IPS-18c (cell line): ENCODE results near the gene IGF2BP2.
A peak's percentile ranks its signal among the peaks of the same experiment; 100 is the strongest.
"Not testable (repeated sequence)": the region's sequence is repeated elsewhere in the genome, so short reads cannot be mapped to it uniquely, and the experiment has no call there.

Experiments
- H3K4me3 ChIP-seq: 2 replicates; pipeline ENCODE4 v1.7.0; 2013; ENCODE audit warnings: low read depth, mild to moderate bottlenecking, low read length, moderate library complexity; ENCODE audit not compliant: insufficient read depth
- H3K9me3 ChIP-seq: one replicate; pipeline ENCODE4 v1.6.1; 2013; ENCODE audit warnings: mild to moderate bottlenecking, low read length, moderate library complexity; ENCODE audit not compliant: control insufficient read depth, insufficient read depth

The IGF2BP2 gene

DNA sequence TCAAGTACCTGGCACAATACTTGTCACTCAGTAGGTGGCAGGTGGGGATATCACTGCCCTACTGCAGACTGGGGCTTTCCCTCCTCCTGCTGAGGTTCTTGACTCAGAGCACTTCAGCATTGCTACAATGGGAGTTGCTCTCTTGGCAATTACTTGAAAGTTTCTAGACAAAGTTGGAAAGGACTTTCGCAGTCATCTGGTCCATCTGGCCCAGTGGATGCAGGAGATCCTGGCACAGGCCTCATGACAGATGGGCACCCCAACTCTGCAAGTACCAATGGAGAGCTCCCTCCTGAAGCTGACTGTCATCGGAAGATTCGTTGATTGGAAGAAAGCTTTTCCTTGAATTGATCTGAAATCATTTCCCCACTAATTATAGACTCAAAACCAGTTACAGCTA, 19.2 kb upstream of the IGF2BP2 start:
- Histone ChIP-seq H3K4me3 (no peak overlapping the region), H3K9me3 (no peaks in the 10 kb centered on the region)

DNA sequence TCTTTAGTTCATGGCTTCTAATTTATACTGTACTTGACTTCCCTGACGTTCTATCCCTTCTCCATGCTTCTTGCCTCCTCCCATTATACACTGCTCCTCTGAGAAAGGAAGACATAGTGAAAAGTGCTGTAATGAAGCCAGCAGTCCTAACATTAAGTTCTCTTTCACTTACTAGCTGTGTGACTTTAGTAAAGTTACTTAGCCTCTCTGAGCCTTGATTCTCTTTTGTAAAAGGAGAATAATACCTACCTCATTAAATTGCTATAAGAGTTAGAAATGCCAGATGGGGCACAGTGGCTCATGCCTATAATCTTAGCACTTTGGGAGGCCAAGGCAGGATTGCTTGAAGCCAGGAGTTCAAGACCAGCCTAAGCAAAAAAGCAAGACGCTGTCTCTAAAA, 18.8 kb upstream of the IGF2BP2 start:
- H3K9me3 ChIP-seq: no peaks in the 10 kb centered on the region
- no peak overlapping the region for H3K4me3 ChIP-seq

DNA sequence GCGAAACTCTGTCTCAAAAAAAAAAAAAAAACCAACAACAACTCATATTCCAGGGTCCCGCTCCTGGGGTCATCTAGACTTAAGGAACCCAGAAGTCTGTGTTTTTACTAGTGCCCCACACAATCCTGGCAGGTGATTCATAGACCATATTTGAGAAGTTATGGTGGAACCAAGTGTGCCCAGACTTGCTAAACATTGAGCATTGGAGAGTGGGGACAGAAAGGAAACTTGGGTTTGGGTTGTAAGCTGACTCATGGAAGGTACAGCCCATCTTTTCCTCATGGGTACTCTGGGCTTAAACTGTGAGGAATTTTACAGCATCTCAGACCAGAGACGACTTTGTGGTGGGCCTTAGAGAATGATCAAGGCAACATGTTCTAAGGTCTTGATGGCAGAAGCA, 18.3 kb upstream of the IGF2BP2 start:
- H3K4me3 ChIP-seq: no peak overlapping the region

DNA sequence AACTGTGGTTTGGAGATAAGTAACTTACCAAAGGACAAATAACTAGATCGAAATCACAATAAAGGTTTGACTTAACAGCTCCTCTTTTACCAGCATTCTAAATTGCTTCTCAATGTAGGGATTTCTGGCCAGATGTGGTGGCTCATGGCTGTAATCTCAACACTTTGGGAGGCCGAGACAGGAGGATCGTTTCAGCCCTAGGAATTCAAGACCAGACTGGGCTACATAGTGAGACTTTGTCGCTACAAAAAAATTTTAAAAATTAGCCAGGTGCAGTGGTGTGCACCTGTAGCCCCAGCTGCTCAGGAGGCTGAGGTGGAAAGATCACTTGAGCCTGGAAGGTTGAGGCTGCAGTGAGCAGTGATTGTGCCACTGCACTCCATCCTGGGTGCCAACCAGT, 17.4 kb upstream of the IGF2BP2 start:
- H3K9me3 ChIP-seq: no peaks in the 10 kb centered on the region
- H3K4me3 ChIP-seq: no peak overlapping the region

More for the DNA sequence above, 18.3 kb upstream of the IGF2BP2 start:
- no peaks in the 10 kb centered on the region for H3K9me3 ChIP-seq

DNA sequence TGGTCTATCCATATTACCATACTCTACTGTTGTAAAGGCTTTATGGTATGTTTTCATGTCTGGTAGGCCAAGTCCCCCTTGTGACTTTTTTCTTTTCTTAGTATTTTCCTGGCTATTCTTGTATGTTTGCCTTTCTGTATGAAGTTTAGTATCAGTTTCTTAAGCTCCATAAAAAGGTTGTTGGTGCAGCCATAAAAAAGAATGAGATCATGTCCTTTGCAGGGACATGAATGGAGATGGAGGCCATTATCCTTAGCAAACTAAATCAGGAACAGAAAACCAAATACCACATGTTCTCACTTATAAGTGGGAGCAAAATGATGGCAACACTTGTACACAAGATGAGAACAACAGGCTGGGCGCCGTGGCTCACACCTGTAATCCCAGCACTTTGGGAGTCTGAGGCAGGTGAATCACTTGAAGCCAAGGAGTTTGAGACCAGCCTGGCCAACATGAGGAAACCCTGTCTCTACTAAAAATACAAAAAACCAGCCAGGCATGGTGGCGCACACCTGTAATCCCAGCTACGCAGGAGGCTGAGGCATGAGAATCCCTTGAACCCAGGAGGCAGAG, 13.7 kb upstream of the IGF2BP2 start:
- not testable (repeated sequence) for H3K4me3 ChIP-seq, H3K9me3 ChIP-seq

DNA sequence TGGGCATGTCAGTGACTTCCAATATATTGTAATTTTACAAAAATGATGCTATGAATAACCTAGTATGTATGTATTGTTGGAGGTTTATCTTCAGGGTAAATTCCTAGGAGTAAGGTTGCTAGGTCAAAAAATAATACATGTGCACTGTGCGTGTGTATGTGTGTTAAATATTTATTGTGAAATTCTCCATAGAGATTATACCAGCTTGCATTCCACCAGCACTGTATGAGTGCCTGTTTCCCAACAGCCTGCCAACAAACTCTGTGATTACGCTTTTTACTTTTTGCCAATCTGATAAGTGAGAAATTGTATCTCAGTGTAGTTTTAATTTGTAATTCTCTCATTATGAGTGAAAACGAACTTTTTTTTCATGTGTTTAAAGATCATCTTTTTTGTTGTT, 12.6 kb upstream of the IGF2BP2 start:
- Histone ChIP-seq H3K4me3 (no peak overlapping the region), H3K9me3 (peaks cover 2% of the 10 kb centered on the region)

DNA sequence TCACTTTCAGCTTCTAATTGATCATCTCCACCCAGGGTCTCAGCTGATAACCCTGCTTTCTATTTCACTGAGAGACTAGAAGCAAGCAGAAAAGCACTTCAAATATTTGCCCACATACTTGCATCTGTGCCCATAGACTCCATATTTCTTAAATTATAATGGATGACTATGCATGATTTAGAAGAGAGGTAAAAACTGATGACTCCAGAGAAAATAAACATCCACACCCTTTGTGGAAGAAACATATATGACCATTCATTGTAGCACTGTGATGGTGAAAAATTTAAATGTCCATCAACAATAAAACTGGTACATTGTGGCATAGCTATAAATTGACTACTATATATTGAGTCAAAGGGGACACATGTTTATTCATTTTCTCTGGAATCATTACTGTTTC, 7.1 kb upstream of the IGF2BP2 start:
- H3K9me3 ChIP-seq: peaks cover 10% of the 10 kb centered on the region
- H3K4me3 ChIP-seq: no peak overlapping the region

DNA sequence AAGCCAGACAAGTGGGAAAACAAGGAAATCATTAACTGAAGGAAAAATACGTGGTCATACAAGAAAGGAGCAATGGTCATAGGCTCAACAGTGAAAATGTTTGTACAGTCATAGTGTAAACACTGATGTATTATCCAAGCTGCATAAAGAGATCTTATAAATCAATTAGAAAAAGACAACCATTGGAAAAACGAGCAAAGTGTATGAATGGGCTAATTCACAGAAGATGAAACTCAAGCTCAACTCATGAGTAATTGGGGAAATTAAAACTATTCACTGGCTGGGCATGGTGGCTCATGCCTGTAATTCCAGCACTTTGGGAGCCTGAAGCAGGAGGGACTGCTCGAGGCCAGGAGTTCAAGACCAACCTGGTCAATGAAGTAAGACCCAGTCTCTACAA, 6.4 kb upstream of the IGF2BP2 start:
- Histone ChIP-seq H3K9me3 (peaks cover 11% of the 10 kb centered on the region), H3K4me3 (no peak overlapping the region)

DNA sequence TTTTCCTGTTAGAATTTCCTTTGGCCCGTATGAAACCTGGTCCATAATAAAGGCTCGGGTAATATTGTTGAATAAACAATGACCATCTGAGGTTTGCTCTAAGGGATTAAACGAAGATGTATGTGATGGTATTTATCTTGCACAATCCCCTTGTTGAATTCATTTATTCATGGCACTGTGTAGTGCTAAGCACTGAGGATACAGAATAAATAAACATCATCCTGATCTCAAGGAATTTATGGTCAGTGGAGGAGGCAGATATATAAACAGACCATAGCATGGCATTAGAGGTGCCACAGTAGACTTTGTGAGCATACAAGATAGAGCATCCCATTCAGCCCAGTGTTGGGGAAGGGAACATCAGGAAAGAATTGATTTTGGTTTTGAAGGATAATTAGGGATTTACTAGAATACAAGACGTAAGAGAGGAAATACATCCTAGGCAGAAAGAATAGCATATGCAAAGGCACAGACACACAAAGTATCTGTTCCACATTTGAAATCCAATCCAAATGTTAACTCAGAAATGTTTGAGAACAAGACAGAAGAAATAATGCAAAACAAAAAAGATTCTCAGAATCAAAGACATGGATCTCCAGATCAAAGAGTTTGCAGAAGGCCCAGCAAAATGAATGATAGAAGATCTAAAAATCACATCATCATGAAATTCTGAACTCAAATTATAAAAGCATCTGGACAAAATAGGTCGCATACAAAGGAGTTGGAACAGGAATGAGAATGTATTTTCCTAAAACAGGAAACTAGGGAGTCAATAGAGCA, 5.4 kb upstream of the IGF2BP2 start:
- H3K4me3 ChIP-seq: no peak overlapping the region
- peaks cover 12% of the 10 kb centered on the region for H3K9me3 ChIP-seq

DNA sequence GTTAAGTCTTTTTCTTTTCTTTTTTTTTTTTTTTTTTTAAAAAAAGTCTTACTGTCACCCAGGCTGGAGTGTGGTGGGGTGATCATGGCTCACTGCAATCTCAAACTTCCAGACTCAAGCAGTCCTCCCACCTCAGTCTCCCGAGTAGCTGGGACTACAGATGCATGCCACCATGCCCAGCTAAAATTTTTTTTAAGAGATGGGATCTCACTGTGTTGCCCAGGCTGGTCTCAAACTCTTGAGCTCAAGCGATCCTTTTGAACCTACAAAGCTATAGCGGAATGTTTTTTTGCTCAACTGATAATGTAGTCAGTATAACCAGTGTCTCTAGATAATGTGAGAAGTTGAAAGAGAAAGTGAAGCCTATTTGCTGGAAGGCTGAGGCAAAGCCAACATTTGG, 3.9 kb upstream of the IGF2BP2 start:
- Histone ChIP-seq H3K4me3 (no peak overlapping the region), H3K9me3 (peaks cover 14% of the 10 kb centered on the region)

DNA sequence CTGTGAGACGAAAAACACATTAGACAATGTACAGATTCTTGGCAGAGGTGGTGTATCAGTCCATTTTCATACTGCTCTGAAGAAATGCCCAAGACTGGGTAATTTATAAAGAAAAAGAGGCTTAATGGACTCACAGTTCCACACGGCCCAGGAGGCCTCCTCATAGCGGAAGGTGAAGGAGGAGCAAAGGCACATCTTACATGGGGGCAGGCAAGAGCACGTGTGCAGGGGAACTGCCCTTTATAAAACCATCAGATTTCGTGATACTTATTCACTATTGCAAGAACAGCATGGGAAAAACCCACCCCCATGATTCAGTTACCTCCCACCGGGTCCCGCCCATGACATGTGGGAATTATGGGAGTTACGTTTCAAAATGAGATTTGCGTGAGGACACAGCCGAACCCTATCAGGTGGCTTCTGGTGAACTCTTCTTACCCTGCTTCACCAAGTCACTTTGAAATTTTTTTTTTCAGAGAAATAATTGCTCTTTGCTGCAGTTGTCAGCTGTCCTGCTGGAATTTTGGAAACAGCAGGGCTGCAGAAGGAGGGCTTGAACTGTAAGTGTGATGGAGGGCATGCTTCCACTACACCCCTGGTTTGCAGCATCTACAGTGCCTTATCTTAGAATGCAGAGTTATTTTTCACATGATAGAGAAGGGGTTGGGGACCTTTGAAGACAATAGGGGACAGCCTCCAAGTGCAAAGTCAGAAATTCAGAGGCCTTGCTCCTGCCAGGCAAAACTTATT, 2.9 kb upstream of the IGF2BP2 start:
- H3K4me3 ChIP-seq: no peak overlapping the region
- H3K9me3 ChIP-seq: peaks cover 12% of the 10 kb centered on the region

DNA sequence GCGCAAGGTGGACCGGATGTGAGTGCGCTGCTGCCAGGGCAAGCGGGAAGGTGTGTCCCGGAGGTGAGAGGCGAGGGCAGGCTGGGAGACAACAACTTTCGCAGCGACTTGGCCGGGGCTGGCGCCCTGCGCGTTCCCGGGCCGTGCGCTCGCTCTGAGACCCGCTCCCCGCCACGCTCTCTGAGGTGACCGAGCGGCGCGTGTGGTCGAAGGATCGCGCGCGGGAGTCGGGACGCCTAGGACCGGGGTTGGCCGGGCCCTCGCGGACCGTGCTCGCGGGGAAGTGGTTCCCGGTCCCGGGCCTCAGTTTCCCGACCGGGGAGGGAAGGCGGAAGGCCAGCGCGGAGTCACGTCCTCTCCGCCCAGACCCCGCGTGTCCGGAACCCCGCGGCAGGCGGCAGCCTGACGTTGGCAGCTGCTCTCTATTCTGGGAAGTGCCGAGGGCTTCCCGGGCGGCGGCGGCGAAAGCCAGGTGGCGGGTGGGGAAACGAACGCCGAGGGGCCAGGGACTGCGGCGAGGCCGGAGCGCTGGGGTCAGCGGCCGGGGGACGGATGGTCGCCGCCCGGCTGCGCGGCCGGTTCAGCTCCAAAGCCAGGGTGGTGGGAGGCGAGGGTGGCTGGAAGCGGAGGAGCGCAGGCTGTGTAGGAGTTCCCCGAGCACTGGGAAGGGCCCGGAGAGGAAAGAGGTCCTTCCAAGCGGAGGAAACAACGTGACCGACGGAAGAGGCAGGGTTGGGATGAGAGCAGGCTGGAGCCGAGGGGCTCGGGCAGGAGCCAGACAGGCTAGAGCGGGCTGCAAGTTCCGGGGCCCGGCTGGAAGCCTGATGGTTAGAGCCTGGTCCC, 1.0 kb upstream of the IGF2BP2 start:
- Histone ChIP-seq H3K9me3 (peaks cover 12% of the 10 kb centered on the region), H3K4me3 (peak overlapping the region; percentile 77)

DNA sequence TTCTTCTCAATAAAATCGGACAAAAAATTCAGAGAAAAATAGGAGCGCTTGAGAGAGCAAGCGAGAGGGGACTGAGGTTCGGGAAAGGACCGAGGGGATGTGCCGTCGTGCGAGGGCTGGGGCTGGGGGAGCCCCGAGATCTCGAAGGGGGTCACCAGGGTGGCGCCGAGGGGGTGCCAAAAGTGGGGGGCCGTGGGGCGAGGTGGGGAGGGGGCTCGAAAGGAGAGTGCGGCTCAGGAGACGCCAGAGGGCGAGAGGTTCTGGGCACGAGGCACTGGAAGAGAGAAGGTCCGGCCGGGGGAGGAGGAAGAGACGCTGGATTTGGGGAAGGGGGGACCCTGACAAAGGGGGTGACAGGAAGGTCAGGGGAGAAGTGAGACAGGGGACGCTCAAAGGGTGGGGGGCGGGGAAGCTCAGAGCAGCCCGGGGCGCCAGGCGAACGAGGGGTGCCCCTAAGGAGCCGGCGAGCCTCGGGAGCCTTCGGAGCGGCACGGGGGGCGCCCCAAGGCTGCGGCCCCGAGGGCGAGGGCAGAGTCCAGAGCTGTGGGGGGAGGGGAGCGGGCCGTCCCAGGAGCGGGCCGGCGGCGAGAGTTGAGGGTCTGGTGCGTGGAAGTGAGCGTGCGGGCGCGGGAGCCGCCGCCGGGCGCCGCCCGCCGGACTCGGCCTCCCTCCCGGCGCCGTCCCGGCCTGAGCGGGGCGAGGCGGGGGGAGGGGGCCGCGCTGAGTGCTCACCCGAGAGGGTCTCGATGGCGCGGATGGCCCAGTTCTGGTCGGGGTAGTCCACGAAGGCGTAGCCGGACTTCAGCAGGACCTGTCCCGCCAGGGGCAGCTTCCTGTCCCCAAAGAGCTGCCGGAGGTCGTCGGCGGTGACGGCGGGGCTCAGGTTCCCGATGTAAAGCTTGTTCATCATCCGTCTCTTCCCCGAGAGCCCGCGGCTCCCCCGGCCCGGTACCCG, 514 bp downstream of the IGF2BP2 start:
- Histone ChIP-seq H3K4me3 (peak overlapping the region; percentile 82), H3K9me3 (peaks cover 11% of the 10 kb centered on the region)

DNA sequence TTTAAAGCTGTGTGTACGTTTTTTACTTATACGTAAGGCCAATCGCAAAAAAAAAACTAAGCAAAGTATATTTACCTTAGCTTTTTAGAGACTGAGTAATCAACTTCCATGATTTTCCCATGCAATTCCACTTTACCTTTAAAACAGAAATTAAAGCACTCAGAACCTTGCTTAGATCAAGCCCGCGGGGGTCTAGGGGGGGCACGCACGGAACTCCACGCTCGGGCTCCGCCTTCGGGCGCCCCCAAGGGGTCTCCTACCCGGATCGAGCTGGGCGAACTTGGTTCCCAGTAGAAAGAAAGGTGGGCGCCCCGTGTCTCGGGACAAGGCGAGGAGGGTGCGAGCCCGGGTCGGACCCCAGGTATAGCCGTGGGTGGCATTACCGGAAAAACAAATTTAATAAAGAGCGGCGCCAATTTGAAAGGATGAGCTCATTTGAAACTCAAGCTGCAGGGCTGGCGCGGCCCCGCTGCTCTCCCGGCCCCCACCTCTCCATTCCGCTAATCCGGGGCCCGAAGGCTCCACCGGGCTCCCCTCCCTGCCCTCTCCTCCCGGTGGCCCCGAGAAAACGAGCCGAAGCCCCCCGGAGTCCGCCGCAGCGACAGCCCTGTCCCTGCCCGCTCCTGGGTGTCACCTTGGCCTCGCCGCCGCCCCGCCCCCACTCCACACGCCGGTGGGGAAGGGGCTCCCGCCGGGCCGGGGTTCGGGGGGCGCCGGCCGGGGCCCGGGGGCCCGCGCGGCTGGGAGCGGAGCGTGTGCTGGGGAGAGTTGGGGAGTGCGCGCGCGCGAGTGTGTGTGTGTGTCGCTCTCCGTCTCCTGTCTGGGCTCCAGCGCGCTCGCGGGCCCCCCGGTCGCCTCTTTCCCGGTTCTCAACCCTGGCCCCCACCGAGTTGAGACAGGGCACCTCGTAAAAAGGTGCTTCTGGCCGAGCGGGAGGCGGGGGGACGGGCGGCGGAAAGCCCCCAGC, 1.5 kb downstream of the IGF2BP2 start:
- peaks cover 4% of the 10 kb centered on the region for H3K9me3 ChIP-seq
- H3K4me3 ChIP-seq: peak overlapping the region; percentile 82

DNA sequence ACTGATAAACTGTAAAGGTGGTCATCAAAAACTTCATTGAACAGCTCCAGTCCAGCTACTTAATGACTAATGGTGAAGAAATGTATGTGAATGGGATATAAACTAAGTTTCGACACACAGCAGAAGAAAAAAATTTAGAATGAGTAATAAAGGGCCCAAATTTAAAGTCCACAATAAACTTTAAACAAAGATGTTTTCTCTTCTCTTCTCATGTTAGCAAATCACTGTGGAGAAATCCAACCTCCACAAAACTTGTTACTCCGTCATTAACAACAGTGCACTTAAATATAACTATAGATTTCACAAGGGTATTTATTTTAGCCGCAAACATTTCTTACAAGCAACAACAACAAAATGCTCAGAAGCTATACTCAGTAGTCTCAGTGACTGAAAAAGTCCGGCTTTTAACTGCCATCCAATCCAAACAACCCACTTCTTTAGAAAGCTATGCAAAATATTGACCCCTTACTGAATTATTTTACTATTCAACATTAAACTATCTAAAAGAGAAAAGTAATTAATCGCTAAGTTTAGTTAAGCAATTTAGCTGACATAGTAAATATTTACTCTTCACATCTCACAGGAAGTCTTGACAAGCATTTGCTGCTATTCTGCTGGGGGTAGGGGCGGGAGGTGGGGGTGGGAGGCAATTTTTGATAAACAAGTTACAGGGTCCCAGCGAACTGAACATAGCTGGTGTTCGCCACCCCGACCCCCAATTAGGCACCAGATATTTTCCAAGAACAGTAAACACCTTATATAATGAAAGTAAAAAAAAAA, 2.4 kb downstream of the IGF2BP2 start:
- Histone ChIP-seq H3K9me3 (peaks cover 4% of the 10 kb centered on the region), H3K4me3 (peak overlapping the region; percentile 82; the same call in 1 of the 2 replicates)
